Activated T-cell treated with anti-CD3 and anti-CD28 coated beads, Interleukin-2, amount 50 U/mL, for 48 hours (primary cell): ENCODE measurements around the gene RNU6-8.

Experiments used
- DNase-seq, 2 experiments: peaks; one replicate each; pipeline ENCODE4 v3.0.0-alpha.2; 2020

RNU6-8 gene

GRCh38 chr14:32203928-32204357 is 874 bp upstream of the RNU6-8 start:
- peak; percentile 34 to 35 for DNase-seq

DNA sequence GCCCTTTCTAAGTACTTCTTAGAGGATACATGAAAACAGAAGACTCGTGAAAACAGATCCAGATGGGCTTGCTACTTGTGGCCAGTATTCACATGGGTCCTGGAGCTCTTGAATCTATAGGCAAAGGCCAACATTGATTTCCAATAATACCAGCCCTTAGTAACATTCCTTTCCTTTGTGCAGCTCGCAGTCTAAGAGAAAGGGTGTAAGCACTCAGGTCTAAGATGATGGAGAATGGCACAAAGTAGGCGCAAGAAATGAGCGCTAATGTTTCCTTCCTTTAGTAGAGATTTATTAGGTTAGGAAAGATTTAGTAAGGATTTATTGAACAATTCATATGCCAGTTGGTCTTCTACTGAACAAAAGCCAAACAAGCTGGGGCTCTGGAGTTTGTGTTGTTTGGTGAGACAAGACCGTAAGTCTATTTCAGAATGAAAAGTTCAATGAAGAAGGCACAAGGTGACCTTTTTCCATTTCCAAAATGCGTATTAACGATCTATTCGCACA is 525 bp downstream of the RNU6-8 start:
- no peak for DNase-seq

- peak; percentile 64 to 68 for DNase-seq
Measured at GRCh38 chr14:32201816-32202490, 1.1 kb downstream of the RNU6-8 start, which contains the start of gene RNU6-7. Gene RNU6-7, plus strand, starts transcription at chr14:32202045.

DNA sequence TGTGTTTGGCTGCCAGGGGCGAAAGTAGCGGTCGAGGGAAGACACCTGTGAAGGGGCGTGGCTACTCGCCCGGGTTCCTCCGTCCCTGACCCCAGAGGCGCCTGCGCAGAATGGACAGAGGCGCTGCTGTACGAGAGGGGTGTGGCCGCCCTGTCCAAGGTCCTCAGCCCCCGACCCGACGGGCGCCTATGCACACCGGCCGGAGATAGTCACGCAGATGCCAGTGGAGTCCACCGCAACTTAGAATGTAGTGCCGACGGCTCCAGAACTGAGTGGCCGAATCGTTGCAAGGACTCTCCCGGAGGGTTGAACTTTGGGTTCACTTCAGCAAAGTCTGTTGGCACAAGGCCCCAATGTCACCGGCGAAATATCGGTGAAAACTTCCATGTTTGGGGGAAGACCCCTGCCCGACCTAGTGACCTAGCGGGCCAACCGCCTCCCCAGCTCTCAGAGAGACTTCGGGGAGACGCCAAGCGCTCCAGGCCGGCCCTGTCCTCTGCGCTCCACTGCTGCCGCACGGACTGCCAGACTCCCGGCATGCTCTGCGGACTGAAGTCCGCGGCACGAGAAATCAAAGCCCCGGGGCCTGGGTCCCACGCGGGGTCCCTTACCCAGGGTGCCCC is 1.8 kb downstream of the RNU6-8 start:
- peak; percentile 85 for DNase-seq

GRCh38 chr14:32200368-32201192 is 2.5 kb downstream of the RNU6-8 start:
- DNase-seq, result no peak

DNA sequence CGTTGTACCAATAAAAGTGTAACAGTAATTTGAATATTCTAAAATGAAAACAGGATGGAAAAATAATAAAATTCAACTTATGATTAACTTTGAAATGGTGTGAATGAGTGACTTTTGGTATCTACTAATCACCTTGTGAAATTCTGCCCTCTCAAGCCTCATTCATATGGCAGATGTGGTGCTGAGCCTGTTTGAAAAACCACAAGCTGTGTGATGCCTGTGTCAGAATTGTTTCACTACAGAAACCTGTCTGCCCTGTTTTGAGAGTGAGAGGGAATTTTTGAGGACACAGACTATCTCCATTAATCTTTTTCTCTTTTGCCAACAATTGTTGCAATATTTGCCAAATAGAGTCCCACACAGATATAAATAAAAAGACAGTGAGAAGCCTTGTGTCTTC is 5.2 kb downstream of the RNU6-8 start:
- DNase-seq, result no peak

DNA sequence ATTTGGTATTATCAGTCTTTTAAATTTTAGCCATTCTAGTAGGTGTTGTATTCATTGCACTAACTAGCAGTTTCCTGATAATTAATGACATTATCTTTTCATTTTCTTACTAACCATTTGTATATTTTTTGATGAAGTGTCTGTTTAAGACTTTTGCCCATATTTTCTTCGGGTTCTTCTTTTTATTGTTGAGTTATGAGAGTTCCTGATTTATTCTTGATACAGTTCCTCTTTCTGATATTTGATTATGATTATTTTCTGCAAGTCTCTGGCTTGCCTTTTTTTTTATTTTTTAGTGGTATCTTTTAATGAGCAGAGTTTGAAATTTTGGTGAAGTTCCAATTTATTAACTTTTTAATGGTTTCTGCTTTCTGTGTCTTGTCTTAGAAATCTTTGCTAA is 7.4 kb downstream of the RNU6-8 start:
- no peak for DNase-seq

DNA sequence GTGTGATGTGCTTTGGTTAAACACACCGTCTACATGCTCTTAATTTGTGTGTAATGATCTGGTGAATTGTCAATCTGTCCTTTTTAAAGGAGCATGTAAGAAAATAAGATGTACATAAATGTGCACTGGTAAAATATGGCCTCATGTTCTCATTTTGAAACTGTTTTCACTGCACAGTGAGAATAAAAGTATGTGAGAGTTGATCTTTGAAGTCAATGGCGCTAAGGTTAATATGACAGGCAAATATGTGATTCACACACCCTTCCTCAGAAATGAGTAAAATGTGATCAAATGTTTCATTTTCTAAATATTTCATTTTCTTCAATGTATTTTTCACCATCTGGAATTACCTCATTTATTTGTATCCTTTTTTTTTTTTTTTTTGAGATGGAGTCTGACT is 9.5 kb downstream of the RNU6-8 start:
- no peak for DNase-seq

GRCh38 chr14:32192712-32193373 is 10.2 kb downstream of the RNU6-8 start:
- no peak for DNase-seq

DNA sequence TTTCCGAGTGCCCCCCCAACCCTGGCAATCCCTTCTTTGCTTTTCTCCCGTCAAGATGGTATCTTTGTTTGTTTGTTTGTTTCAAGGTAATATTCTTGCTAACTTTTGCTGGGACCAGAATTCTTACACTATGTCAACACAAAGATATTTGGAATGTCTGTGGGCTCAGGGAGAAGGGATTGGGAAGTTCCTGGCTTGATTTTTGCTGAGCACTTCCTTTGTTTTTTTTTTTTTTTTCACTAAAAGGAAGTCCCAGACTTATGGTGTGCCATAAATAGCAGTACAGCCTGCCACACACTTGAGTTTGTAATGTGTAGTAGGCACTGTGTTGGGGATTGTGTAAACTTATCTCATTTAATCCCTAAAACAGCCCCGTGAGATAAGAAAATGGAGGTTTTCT is 12.4 kb downstream of the RNU6-8 start:
- DNase-seq, result no peak

GRCh38 chr14:32189811-32190210 is 13.3 kb downstream of the RNU6-8 start:
- no peak for DNase-seq

- no peak for DNase-seq
Measured at GRCh38 chr14:32186248-32186647, 16.8 kb downstream of the RNU6-8 start.

DNA sequence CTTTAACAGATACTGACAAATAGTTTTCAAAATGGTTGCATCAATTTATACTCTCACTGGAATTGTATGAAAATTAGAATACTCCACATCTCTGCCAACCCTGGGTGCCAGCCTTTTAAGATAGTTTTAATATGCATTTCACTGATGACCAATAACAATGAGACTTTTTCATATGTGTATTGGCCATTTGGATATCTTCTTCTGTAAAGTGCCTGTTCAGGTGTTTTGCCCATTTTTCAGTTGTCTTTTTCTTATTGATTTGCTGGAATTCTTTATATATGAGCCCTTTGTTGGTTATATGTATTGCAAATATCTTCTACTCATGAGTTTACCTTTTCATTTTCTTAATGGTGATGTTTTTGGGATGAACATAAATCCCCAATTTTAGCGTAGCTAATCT is 18.0 kb downstream of the RNU6-8 start:
- DNase-seq, result no peak

DNA sequence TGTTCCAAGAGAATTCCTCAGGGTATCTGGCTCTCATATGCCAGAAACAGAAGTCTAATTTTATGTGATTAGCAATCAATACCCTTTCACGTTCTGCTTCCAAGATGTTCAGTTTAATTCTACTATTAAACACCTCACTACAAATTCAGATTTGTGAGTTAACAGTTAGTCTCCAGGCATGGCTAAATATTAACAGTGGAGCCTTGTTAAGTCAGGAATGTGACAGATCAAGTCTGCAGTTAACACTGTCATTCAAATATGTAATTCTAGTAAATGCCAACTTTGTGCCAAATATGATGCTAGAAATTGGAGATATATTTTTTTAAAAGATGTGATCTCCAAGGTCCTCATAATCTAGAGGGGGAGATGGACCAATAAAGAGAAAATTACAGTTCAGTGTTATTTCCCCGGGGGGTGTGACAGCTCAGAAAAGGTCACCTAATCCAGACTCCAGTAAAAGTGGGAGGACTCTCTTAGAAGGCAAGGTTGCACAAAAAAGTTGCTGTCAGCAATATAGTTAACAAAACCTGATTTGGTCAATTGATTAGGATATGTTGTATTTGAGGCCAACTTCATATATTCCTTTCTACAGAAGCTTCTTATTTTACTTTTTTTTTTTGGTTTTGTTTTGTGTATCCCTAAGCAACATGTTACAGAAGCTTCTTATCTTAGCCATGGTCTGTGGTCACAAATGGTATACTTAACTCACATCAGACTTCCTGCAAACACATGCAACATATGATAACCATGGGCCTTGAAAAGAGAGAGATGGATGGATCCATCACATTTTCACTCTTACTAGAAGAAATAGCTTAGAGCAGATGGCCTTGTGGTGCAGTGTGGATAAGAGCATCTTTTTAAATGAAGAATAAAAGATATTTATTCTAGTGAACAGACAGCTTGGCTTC is 19.7 kb downstream of the RNU6-8 start:
- no peak for DNase-seq

DNA sequence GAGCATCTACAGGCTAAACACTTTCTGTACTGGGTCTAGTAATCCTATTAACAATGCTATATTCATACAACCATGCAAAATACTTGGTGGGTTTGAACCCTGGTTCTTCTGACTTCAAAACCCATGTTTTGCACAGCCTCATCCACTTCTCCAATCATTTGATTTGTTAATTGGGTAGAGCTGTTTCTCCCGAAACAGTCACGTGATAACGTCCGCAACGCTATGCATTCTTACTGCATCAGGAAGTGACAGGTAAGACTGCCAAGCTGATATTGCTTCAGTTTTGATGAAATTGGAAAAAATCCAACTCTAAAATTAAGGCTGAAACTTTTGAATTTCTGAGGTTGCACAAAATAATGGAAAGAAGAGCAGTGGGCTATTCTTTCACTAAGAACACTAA is 31.6 kb downstream of the RNU6-8 start:
- DNase-seq, result no peak

DNA sequence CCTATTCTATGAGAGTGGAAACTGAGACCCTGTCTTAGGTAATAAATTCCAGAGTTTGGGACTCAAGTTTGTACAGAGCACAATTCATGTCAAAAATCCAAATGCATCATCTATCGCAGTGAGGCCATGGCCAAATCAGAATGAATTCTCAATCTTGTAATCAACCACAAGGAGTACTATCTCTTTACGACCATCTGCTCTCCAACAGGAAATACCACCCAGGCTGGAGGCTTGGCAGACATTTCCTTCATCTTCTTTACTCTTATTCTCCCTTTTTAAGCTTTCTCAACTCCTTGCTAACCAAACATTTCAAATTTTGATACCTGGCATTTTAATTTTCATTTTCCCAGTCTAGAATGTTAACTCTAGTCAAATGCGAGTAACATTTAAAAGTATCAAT is 33.9 kb downstream of the RNU6-8 start:
- DNase-seq, result no peak

GRCh38 chr14:32167907-32168306 is 35.2 kb downstream of the RNU6-8 start:
- no peak for DNase-seq

GRCh38 chr14:32166924-32167323 is 36.1 kb downstream of the RNU6-8 start:
- DNase-seq, result no peak

DNA sequence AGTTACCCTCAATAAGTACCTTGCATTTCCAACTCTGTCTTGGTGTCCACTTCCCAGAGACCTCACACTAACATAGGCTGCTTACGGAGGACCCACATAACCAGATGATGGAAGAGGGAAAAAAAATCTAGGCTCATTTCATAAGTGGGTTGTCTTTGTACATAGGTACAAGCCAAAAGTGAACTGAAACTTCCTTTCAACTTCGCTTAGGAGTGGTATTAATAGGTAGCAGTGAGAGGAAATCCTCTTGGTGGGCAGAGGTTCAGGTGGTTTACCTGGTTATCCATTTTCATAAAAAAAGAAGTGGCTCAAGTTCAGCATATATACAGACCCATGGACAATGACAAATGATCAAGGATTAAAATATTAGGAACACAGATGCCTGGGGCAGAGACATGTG is 37.0 kb downstream of the RNU6-8 start:
- no peak for DNase-seq
